Mucosa of stomach (tissue), 1 donor: ENCODE measurements around the gene PPP6R3.
"Not testable (repeated sequence)": the region's sequence is repeated elsewhere in the genome, so short reads cannot be mapped to it uniquely, and the experiment has no call there.

Experiments used
- H3K27me3 ChIP-seq: one replicate; pipeline ENCODE4 v1.7.0; 2013; ENCODE audit warnings: mild to moderate bottlenecking, low read length; ENCODE audit not compliant: control insufficient read depth, insufficient read depth
- H3K36me3 ChIP-seq: one replicate; pipeline ENCODE4 v1.7.0; 2013; ENCODE audit warnings: low read length; ENCODE audit not compliant: control insufficient read depth, insufficient read depth
- H3K4me1 ChIP-seq: one replicate; pipeline ENCODE4 v1.7.0; 2013; ENCODE audit warnings: mild to moderate bottlenecking, low read length; ENCODE audit not compliant: control insufficient read depth, insufficient read depth
- H3K4me3 ChIP-seq: one replicate; pipeline ENCODE4 v1.7.0; 2013; ENCODE audit warnings: low read length
- H3K9ac ChIP-seq: one replicate; pipeline ENCODE4 v1.7.0; 2013; ENCODE audit warnings: mild to moderate bottlenecking, low read length, moderate library complexity
- H3K9me3 ChIP-seq: one replicate; pipeline ENCODE4 v1.7.0; 2013; ENCODE audit warnings: mild to moderate bottlenecking, low read length, moderate library complexity; ENCODE audit not compliant: control insufficient read depth
- donor health status: Pancreatic carcinoma.

PPP6R3 gene

DNA sequence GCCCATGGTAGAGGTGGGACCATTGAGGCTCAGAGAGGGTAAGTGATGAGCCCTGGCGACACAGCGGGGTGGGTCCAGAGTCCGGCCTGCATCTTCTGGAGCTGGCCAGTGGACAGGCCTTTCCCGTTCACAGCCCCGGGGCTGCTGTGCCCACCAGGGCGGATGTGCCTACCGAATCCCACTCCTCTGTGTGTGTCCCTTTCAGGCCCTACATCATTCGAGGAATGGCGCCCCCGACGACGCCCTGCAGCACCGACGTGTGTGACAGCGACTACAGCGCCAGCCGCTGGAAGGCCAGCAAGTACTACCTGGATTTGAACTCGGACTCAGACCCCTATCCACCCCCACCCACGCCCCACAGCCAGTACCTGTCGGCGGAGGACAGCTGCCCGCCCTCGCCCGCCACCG is 11.9 kb upstream of the PPP6R3 start:
- Histone ChIP-seq H3K4me3 (no peak overlapping the region), H3K27me3 (no peaks in the 10 kb centered on the region), H3K9me3 (no peaks in the 10 kb centered on the region), H3K9ac (no peak overlapping the region), H3K36me3 (no peaks in the 10 kb centered on the region), H3K4me1 (peaks cover 8% of the 10 kb centered on the region)

- Histone ChIP-seq H3K9me3 (no peaks in the 10 kb centered on the region), H3K27me3 (no peaks in the 10 kb centered on the region), H3K4me1 (peaks cover 10% of the 10 kb centered on the region), H3K4me3 (no peak overlapping the region), H3K36me3 (no peaks in the 10 kb centered on the region), H3K9ac (no peak overlapping the region)
Observed at GRCh38 chr11:68449951-68450350, 10.6 kb upstream of the PPP6R3 start.

GRCh38 chr11:68450711-68451110 is 9.8 kb upstream of the PPP6R3 start:
- H3K9ac ChIP-seq, result no peak overlapping the region
- no peak overlapping the region for H3K4me3 ChIP-seq
- H3K4me1 ChIP-seq, result peaks cover 16% of the 10 kb centered on the region
- H3K36me3 ChIP-seq, result no peaks in the 10 kb centered on the region
- H3K27me3 ChIP-seq, result no peaks in the 10 kb centered on the region
- no peaks in the 10 kb centered on the region for H3K9me3 ChIP-seq

DNA sequence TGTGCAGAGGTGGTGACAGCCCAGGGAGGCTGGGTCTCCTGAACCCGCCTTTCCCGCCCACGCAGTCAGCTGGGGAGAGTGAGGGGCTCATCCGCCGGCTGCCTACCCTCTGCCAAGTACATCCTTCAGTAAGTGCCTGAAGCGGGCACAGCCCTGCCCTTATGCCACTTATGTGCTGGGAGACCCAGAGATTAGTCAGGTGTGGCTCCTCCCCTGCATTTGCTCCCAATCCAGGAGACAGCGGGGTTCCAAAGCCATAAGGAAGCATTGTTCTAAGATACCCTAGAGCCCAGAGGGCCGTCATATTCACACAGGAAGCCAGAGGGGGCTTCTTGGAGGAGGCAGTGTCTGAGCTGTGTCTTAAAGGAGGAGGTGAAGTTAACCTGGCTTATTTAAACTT is 5.8 kb upstream of the PPP6R3 start:
- Histone ChIP-seq H3K36me3 (no peaks in the 10 kb centered on the region), H3K9ac (no peak overlapping the region)

GRCh38 chr11:68455485-68455884 is 5.1 kb upstream of the PPP6R3 start:
- no peaks in the 10 kb centered on the region for H3K27me3 ChIP-seq
- H3K4me3 ChIP-seq, result no peak overlapping the region
- peaks cover 24% of the 10 kb centered on the region for H3K4me1 ChIP-seq
- H3K9me3 ChIP-seq, result no peaks in the 10 kb centered on the region
- H3K36me3 ChIP-seq, result no peaks in the 10 kb centered on the region
- H3K9ac ChIP-seq, result no peak overlapping the region

More for the DNA sequence above, 5.8 kb upstream of the PPP6R3 start:
- Histone ChIP-seq H3K27me3 (no peaks in the 10 kb centered on the region), H3K9me3 (no peaks in the 10 kb centered on the region), H3K4me1 (peaks cover 23% of the 10 kb centered on the region), H3K4me3 (no peak overlapping the region)

GRCh38 chr11:68457216-68457897 is 3.2 kb upstream of the PPP6R3 start:
- no peak overlapping the region for H3K4me3 ChIP-seq
- H3K27me3 ChIP-seq, result no peaks in the 10 kb centered on the region
- no peak overlapping the region for H3K9ac ChIP-seq
- peaks cover 33% of the 10 kb centered on the region for H3K4me1 ChIP-seq
- no peaks in the 10 kb centered on the region for H3K9me3 ChIP-seq
- H3K36me3 ChIP-seq, result no peaks in the 10 kb centered on the region

DNA sequence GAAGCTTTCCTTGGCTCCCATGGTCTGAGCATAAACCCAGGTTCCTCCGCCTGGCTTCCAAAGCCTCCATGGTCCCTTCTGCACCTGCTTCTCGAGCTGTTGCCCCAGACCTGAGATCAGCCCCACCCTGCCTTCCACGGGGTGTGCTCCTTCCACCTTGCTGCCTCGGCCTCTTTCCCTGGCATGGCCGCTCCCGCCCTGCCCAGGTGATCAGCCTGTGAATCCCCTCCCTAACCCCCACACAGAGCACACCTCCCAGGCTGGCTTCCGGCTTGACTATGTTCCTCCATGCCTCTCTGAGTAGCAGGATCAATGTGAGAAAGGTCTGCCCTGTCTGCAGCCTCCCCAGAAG is 2.7 kb upstream of the PPP6R3 start:
- Histone ChIP-seq H3K9ac (no peak overlapping the region), H3K4me1 (peaks cover 38% of the 10 kb centered on the region), H3K9me3 (no peaks in the 10 kb centered on the region)

DNA sequence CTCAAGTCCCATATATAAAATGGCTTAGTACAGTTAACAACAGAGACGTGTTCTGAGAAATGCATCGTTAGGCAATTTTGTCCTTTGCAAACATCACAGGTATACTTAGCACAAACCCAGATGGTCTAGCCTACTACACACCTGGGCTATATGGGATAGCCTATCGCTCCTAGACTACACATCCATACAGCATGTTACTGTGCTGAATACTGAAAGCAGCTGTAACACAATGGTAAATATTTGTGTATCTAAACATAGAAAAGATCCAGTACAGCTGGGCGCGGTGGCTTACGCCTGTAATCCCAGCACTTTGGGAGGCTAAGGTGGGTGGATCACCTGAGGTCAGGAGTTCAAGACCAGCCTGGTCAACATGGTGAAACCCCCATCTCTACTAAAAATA is 2.2 kb upstream of the PPP6R3 start:
- not testable (repeated sequence) for H3K9me3 ChIP-seq, H3K4me3 ChIP-seq, H3K27me3 ChIP-seq, H3K9ac ChIP-seq, H3K36me3 ChIP-seq
- H3K4me1 ChIP-seq, result peaks cover 41% of the 10 kb centered on the region

More for the DNA sequence above, 2.7 kb upstream of the PPP6R3 start:
- Histone ChIP-seq H3K27me3 (no peaks in the 10 kb centered on the region), H3K4me3 (no peak overlapping the region), H3K36me3 (no peaks in the 10 kb centered on the region)

GRCh38 chr11:68459886-68460740 is 439 bp upstream of the PPP6R3 start:
- Histone ChIP-seq H3K4me1 (peaks cover 46% of the 10 kb centered on the region), H3K27me3 (no peaks in the 10 kb centered on the region), H3K36me3 (no peaks in the 10 kb centered on the region), H3K9ac (peak overlapping the region; percentile 84), H3K9me3 (no peaks in the 10 kb centered on the region), H3K4me3 (peak overlapping the region; percentile 75)

DNA sequence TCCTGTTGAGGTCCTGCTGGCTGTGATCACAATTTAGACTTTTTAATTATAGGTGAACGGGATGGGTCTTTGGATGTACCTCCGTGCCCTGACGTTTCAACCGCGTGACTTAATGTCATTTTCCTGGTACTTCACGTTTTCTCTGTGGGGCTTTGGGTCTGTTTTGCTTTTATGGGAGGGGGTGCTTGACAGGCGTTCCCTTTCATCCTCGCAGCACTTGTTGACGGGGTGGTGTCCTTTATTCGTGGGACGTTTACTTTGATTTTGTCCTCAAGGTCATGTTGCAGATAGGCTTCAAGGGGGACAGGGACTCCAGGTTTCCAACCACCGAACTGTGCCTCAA is 994 bp downstream of the PPP6R3 start:
- no peaks in the 10 kb centered on the region for H3K36me3 ChIP-seq
- peaks cover 47% of the 10 kb centered on the region for H3K4me1 ChIP-seq
- H3K9me3 ChIP-seq, result no peaks in the 10 kb centered on the region
- peak overlapping the region; percentile 64 for H3K9ac ChIP-seq
- H3K4me3 ChIP-seq, result peak overlapping the region; percentile 61
- H3K27me3 ChIP-seq, result no peaks in the 10 kb centered on the region

DNA sequence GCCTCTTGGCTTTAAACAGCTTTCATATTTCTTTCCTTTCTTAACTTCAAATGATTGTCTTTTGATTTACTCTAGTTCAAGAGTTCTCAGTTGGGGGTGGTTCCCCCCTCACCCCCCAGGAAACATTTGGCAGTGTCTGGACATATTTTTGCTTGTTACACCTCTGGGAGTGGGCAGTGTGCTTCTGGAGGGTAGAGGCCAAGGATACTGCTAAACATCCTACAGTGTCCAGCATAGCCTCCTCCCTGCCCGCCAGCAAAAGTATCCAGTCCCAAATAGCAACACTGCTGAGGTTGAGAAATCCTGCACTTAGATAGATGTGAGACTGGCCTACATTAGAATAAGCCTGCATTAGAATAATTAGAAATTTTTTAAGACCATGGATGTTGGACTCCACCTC is 3.2 kb downstream of the PPP6R3 start:
- no peaks in the 10 kb centered on the region for H3K27me3 ChIP-seq
- no peak overlapping the region for H3K4me3 ChIP-seq
- H3K9ac ChIP-seq, result no peak overlapping the region
- peaks cover 50% of the 10 kb centered on the region for H3K4me1 ChIP-seq
- H3K36me3 ChIP-seq, result no peaks in the 10 kb centered on the region
- no peaks in the 10 kb centered on the region for H3K9me3 ChIP-seq

- no peaks in the 10 kb centered on the region for H3K27me3 ChIP-seq
- no peak overlapping the region for H3K4me3 ChIP-seq
- H3K36me3 ChIP-seq, result no peaks in the 10 kb centered on the region
- no peaks in the 10 kb centered on the region for H3K9me3 ChIP-seq
- peaks cover 57% of the 10 kb centered on the region for H3K4me1 ChIP-seq
- H3K9ac ChIP-seq, result no peak overlapping the region
Observed at GRCh38 chr11:68467201-68467834, 6.8 kb downstream of the PPP6R3 start.
